ENCODE measurements around the gene LHFPL6.

The LHFPL6 gene

DNA sequence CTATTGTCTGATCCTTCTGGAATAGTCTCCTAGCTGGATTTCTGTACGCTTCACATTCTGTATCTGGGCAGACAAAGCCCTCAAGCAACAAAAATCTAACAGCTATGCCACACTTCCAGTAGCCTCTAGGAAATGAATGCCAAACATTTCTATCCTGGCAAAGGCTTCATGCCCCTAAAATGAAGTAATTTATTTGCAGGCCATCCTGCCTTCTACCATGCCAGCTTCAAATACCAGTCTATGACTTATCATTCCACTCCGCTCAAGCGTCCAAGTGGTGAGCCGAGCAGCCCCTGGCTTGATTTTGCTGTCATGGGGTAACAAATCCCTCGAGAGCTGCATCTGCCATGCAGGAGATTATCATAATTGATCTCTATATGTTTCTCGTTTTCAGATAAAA is 86.9 kb downstream of the LHFPL6 start:
- Histone ChIP-seq H3K79me2 (ENCODE audit: control insufficient read depth, insufficient read depth, low read length, unreplicated experiment) (peaks cover 10% of the 10 kb centered on the region), H3K27me3 (ENCODE audit: insufficient read depth, low read length) (no peaks in the 10 kb centered on the region), H2AFZ (ENCODE audit: low read length, unreplicated experiment) (no peak overlapping the region), H3K36me3 (ENCODE audit: insufficient read depth, low read length) (no peaks in the 10 kb centered on the region), H3K4me3 (ENCODE audit: low read depth, low read length) (no peak overlapping the region), H3K4me1 (ENCODE audit: control insufficient read depth, insufficient read depth, low read length, unreplicated experiment) (no peaks in the 10 kb centered on the region), H3K27ac (ENCODE audit: low read depth, low read length) (no peak overlapping the region)

DNA sequence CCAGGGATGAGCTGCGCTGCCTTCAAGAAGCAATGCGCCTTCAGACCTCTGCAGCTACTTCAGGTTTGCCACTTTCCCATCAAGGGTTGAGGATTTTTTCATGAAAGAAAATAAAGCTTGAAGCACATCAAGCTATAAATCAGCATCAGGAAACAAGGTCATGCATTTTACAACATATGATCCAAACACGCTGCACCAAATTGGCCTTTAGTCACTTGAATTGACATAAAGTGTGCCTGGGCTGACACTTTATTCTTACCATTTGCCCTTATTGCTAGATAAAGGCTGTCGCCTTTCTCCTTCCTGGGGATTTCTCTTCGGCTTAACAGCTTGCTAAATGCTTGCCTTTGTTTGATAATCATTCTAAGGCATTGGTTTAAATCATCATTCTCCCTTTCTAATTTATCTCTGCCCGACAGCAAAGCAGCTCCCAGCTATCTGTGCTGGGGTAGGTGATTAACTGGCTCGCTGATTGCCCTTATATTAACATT is 87.7 kb downstream of the LHFPL6 start:
- Histone ChIP-seq H3K27me3 (ENCODE audit: insufficient read depth, low read length) (no peaks in the 10 kb centered on the region), H2AFZ (ENCODE audit: low read length, unreplicated experiment) (no peak overlapping the region), H3K79me2 (ENCODE audit: control insufficient read depth, insufficient read depth, low read length, unreplicated experiment) (peaks cover 7% of the 10 kb centered on the region), H3K36me3 (ENCODE audit: insufficient read depth, low read length) (no peaks in the 10 kb centered on the region), H3K4me3 (ENCODE audit: low read depth, low read length) (no peak overlapping the region), H3K4me1 (ENCODE audit: control insufficient read depth, insufficient read depth, low read length, unreplicated experiment) (no peaks in the 10 kb centered on the region), H3K27ac (ENCODE audit: low read depth, low read length) (no peak overlapping the region)

DNA sequence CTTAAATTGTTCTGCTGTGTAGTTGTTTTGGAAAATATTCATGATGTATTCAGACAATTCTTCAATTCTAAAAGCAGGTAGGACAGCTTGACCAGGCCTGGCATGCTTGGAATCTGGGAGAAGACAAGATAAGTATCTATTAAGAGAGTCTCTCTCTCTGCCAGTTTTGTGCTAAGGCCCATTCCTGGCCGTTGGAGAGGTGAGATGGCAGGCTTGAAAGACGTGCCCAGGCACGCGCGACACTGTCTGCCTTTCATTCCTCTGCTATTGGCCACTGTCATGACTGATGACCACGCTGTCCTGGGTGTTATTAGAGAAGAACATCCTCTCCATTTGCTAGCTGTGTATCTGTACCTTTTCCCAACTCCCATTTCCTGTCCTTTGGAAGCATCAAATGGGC is 90.3 kb downstream of the LHFPL6 start:
- no peaks in the 10 kb centered on the region for H3K27me3 ChIP-seq (ENCODE audit: insufficient read depth, low read length)
- H2AFZ ChIP-seq (ENCODE audit: low read length, unreplicated experiment), result no peak overlapping the region
- H3K27ac ChIP-seq (ENCODE audit: low read depth, low read length), result no peak overlapping the region
- peaks cover 5% of the 10 kb centered on the region for H3K79me2 ChIP-seq (ENCODE audit: control insufficient read depth, insufficient read depth, low read length, unreplicated experiment)
- H3K36me3 ChIP-seq (ENCODE audit: insufficient read depth, low read length), result no peaks in the 10 kb centered on the region
- no peaks in the 10 kb centered on the region for H3K4me1 ChIP-seq (ENCODE audit: control insufficient read depth, insufficient read depth, low read length, unreplicated experiment)
- H3K4me3 ChIP-seq (ENCODE audit: low read depth, low read length), result no peak overlapping the region

DNA sequence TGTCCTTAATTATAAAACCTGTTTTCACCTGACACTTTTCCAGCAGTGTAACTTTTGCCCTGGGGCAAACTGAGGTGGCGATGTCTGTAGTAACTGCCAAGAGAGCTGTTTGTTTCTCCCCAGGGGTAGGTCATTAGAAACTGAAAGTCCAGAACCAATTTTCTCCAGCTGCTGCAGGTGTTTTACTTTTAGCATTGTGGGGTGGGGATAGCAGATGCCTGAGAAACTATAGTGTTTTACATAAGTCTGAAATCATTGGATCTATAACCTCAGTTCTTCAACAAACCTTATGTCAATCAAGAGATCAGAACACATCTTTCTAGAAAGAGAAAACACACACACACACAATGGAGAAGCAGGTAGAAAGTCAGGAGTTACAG is 92.7 kb downstream of the LHFPL6 start:
- H2AFZ ChIP-seq (ENCODE audit: low read length, unreplicated experiment), result no peak overlapping the region
- peaks cover 3% of the 10 kb centered on the region for H3K79me2 ChIP-seq (ENCODE audit: control insufficient read depth, insufficient read depth, low read length, unreplicated experiment)
- no peaks in the 10 kb centered on the region for H3K4me1 ChIP-seq (ENCODE audit: control insufficient read depth, insufficient read depth, low read length, unreplicated experiment)
- H3K27me3 ChIP-seq (ENCODE audit: insufficient read depth, low read length), result no peaks in the 10 kb centered on the region
- H3K27ac ChIP-seq (ENCODE audit: low read depth, low read length), result no peak overlapping the region
- H3K36me3 ChIP-seq (ENCODE audit: insufficient read depth, low read length), result no peaks in the 10 kb centered on the region
- no peak overlapping the region for H3K4me3 ChIP-seq (ENCODE audit: low read depth, low read length)

DNA sequence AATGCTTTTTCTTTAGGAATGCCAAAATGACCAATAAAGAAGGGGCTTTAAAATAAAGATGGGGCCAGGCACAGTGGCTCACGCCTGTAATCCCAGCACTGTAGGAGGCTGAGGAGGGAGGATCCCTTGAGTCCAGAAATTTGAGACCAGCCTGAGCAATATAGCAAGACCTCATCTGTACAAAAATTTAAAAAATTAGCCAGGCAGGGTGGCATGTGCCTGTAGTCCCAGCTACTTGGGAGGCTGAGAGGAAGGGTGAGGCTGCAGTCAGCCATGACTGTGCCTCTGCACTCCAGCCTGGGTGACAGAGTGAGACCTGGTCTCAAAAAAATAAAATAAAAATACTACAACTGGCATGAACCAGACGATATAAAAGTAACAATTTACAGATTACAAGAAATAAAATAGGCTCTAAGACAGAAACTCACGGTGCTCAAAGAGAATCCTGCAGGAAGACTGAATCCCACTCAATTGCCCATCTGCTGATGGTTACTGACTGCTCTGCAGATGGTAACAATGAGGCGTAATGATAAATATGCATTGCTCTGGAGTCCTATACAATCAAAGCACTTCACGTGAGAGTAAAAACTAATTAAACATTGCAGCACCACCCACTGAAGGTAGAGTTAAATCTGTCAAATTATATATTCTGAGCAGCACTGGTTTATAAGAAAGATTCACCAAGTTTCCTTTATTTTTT is 93.2 kb downstream of the LHFPL6 start:
- peaks cover 3% of the 10 kb centered on the region for H3K79me2 ChIP-seq (ENCODE audit: control insufficient read depth, insufficient read depth, low read length, unreplicated experiment)
- no peak overlapping the region for H3K4me3 ChIP-seq (ENCODE audit: low read depth, low read length)
- H3K4me1 ChIP-seq (ENCODE audit: control insufficient read depth, insufficient read depth, low read length, unreplicated experiment), result no peaks in the 10 kb centered on the region
- H3K27me3 ChIP-seq (ENCODE audit: insufficient read depth, low read length), result no peaks in the 10 kb centered on the region
- H2AFZ ChIP-seq (ENCODE audit: low read length, unreplicated experiment), result no peak overlapping the region
- no peaks in the 10 kb centered on the region for H3K36me3 ChIP-seq (ENCODE audit: insufficient read depth, low read length)
- H3K27ac ChIP-seq (ENCODE audit: low read depth, low read length), result no peak overlapping the region

DNA sequence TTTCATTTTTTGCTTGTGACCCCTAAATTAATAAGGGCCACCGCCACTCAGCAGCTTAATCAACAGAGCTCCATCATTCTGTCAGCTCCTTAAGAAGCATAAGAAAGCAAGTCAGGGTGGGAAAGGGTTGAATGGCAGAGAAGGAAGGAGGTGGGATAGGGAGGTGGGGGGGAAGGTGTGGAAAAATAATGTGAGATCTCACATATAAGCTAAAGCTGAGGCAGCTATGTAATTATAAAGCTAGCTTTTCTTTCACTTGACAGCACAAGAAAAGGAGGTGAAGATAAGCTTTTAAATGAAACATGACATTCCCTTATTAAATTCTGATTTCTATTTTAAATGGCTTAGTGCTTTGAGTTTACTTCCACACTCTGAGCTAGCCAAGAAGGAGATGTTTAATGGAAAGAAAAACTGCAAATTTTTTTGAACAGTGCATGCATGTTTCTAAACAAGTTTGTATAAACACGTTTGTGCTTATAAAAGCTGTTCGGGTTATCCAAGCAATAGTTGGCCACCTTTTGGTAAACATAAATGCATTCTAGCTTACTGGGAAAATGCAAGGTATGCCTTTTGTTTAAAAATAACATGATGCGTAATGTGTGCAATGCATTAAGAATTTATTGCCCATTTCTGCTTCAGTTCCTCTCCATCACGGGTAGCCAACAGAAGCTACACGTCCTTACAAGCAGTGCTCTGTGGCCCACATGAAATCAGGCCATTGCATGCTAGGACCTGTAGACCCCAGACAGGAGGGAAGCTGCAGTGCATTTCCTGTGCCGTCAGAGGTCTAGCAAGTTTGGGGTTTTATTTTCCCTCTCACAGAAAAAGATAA is 96.2 kb downstream of the LHFPL6 start:
- no peak overlapping the region for H3K4me3 ChIP-seq (ENCODE audit: low read depth, low read length)
- no peaks in the 10 kb centered on the region for H3K27me3 ChIP-seq (ENCODE audit: insufficient read depth, low read length)
- peaks cover 3% of the 10 kb centered on the region for H3K79me2 ChIP-seq (ENCODE audit: control insufficient read depth, insufficient read depth, low read length, unreplicated experiment)
- no peaks in the 10 kb centered on the region for H3K36me3 ChIP-seq (ENCODE audit: insufficient read depth, low read length)
- no peak overlapping the region for H2AFZ ChIP-seq (ENCODE audit: low read length, unreplicated experiment)
- no peaks in the 10 kb centered on the region for H3K4me1 ChIP-seq (ENCODE audit: control insufficient read depth, insufficient read depth, low read length, unreplicated experiment)
- no peak overlapping the region for H3K27ac ChIP-seq (ENCODE audit: low read depth, low read length)

DNA sequence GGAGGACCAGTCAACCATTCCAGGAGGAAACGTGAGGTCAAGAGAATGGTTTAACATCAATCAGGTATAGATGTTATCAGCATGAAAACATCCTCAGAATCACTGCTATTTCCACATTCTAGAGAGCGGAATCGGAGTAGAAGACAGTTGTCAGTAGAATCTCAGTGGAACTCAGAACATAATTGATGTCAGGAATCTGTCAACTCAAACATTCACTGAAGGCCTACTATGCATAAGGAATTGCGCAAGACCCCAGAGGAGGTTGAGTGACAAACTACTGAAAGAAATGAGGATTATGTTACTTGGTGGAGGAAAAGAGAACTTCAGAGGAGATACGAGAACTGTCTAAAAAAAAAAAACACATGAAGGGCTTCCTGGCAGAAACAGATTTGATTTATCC is 97.8 kb downstream of the LHFPL6 start:
- Histone ChIP-seq H3K27me3 (ENCODE audit: insufficient read depth, low read length) (no peaks in the 10 kb centered on the region), H3K4me1 (ENCODE audit: control insufficient read depth, insufficient read depth, low read length, unreplicated experiment) (no peaks in the 10 kb centered on the region), H3K79me2 (ENCODE audit: control insufficient read depth, insufficient read depth, low read length, unreplicated experiment) (peaks cover 3% of the 10 kb centered on the region), H3K27ac (ENCODE audit: low read depth, low read length) (no peak overlapping the region), H3K36me3 (ENCODE audit: insufficient read depth, low read length) (no peaks in the 10 kb centered on the region), H3K4me3 (ENCODE audit: low read depth, low read length) (no peak overlapping the region), H2AFZ (ENCODE audit: low read length, unreplicated experiment) (no peak overlapping the region)

DNA sequence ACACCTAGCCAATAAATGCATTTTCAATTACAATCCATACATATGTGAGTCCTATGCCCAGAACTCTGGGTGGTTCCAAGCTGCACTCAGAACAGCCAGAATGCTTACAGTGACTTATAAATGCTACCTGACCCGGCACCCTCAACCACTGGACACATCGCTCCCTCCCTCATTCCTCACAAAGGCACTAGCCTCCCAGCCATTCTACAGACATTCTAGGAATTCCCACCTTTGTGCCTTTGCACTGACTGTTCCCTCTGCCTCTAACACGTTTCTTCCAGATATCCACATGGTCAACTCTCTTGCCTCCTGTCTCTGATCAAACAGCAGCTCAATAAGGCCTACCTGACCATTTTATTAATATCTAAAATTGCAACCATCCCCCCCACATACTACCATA is 99.9 kb downstream of the LHFPL6 start:
- H3K27me3 ChIP-seq (ENCODE audit: insufficient read depth, low read length), result no peaks in the 10 kb centered on the region
- no peaks in the 10 kb centered on the region for H3K36me3 ChIP-seq (ENCODE audit: insufficient read depth, low read length)
- H3K79me2 ChIP-seq (ENCODE audit: control insufficient read depth, insufficient read depth, low read length, unreplicated experiment), result no peaks in the 10 kb centered on the region
- no peaks in the 10 kb centered on the region for H3K4me1 ChIP-seq (ENCODE audit: control insufficient read depth, insufficient read depth, low read length, unreplicated experiment)
- H3K4me3 ChIP-seq (ENCODE audit: low read depth, low read length), result no peak overlapping the region
- no peak overlapping the region for H2AFZ ChIP-seq (ENCODE audit: low read length, unreplicated experiment)
- no peak overlapping the region for H3K27ac ChIP-seq (ENCODE audit: low read depth, low read length)

DNA sequence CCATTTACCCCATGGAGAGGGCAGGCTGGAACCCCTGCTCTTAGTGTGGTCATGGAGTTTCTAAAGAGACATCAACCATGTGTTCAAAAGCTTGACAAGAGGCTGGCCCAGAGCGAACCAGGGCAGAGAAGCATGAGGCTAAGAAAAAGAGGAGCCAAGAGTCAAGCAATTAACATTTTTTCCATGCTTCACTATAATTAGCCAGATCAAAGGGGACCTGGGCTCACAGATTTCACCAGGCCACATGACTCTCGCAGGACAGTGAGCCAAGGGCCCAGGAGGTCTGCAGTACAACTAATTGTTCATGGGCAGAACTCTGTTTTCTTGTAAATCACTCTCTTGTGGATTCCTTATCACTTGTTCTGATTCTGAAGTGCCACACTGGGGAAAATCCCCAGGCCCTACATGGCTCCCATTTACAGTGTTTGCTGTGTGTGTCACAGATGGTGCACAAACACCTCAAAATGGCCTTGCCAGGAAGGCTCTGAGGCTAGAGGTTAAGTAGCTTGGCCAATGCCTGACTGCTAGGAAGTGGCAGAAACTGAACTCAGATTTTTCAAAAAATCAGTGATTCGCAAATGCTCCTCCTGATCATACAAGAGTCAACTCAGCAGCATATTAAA is 101.2 kb downstream of the LHFPL6 start:
- Histone ChIP-seq H3K27ac (ENCODE audit: low read depth, low read length) (no peak overlapping the region), H3K36me3 (ENCODE audit: insufficient read depth, low read length) (no peaks in the 10 kb centered on the region), H3K27me3 (ENCODE audit: insufficient read depth, low read length) (no peaks in the 10 kb centered on the region), H3K4me3 (ENCODE audit: low read depth, low read length) (no peak overlapping the region), H2AFZ (ENCODE audit: low read length, unreplicated experiment) (no peak overlapping the region), H3K79me2 (ENCODE audit: control insufficient read depth, insufficient read depth, low read length, unreplicated experiment) (no peaks in the 10 kb centered on the region), H3K4me1 (ENCODE audit: control insufficient read depth, insufficient read depth, low read length, unreplicated experiment) (no peaks in the 10 kb centered on the region)

DNA sequence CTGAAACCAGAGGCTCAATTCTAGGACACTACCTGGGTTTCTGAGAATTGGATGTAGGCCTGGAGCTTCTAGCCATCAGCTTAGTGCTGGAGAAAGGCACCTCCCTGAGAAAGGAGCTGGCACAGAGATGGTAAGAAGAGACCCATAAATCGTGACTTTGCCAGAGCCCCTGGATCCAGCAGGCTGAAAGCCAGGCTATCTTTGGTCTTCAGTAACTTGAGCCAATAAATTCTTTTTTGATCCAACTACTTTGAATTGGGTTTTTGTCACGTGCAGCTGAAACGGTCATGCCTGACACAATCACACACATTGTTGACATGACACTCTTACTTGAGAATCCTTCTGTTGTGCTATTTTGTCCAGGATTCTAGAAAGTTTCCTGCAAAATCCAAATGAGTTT is 103.4 kb downstream of the LHFPL6 start:
- H3K79me2 ChIP-seq (ENCODE audit: control insufficient read depth, insufficient read depth, low read length, unreplicated experiment), result no peaks in the 10 kb centered on the region
- H3K27me3 ChIP-seq (ENCODE audit: insufficient read depth, low read length), result no peaks in the 10 kb centered on the region
- H3K4me3 ChIP-seq (ENCODE audit: low read depth, low read length), result no peak overlapping the region
- H3K36me3 ChIP-seq (ENCODE audit: insufficient read depth, low read length), result no peaks in the 10 kb centered on the region
- H2AFZ ChIP-seq (ENCODE audit: low read length, unreplicated experiment), result no peak overlapping the region
- no peak overlapping the region for H3K27ac ChIP-seq (ENCODE audit: low read depth, low read length)
- H3K4me1 ChIP-seq (ENCODE audit: control insufficient read depth, insufficient read depth, low read length, unreplicated experiment), result no peaks in the 10 kb centered on the region

Measured in ACC112 (cell line).